Astrocyte (in vitro differentiated cells and primary cell): ENCODE data around the gene ZBTB16. TPM values are rescaled to one million over a fixed set of nuclear protein-coding genes. Genes with fewer than 3 reads are reported as not detected.
A peak's percentile ranks its signal among the peaks of the same experiment; 100 is the strongest.

Experiments
- DNase-seq: peaks from one replicate; pipeline ENCODE4 v3.0.0-alpha.2; 2010; ENCODE audit warnings: low read depth
- FAIRE-seq: peaks from 2 replicates; lab custom pipeline; 2011; peaks lifted over from hg19 to GRCh38; lab: Jason Lieb, UNC
- H2AFZ ChIP-seq: 2 replicates; pipeline ENCODE4 v1.6.0; 2012; ENCODE audit warnings: low read depth, low read length, inconsistent platforms
- H3K27ac ChIP-seq: 2 replicates; pipeline ENCODE4 v1.5.1; 2011; ENCODE audit warnings: low read depth, low read length, inconsistent platforms
- H3K27me3 ChIP-seq: 2 replicates; pipeline ENCODE4 v1.6.0; 2011; ENCODE audit warnings: low read length, inconsistent platforms; ENCODE audit not compliant: insufficient read depth
- H3K36me3 ChIP-seq: 2 replicates; pipeline ENCODE4 v1.5.1; 2011; ENCODE audit warnings: low read length, inconsistent platforms; ENCODE audit not compliant: insufficient read depth
- H3K4me1 ChIP-seq: 2 replicates; pipeline ENCODE4 v1.5.1; 2011; ENCODE audit warnings: low read length, inconsistent platforms; ENCODE audit not compliant: insufficient read depth
- H3K4me2 ChIP-seq: 2 replicates; pipeline ENCODE4 v1.6.0; 2012; ENCODE audit warnings: low read length, inconsistent platforms
- H3K4me3 ChIP-seq: 2 replicates; pipeline ENCODE4 v1.5.1; 2011; ENCODE audit warnings: low read depth, mild to moderate bottlenecking, low read length, inconsistent platforms; ENCODE audit not compliant: insufficient read depth
- H3K79me2 ChIP-seq: 2 replicates; pipeline ENCODE4 v1.6.0; 2012; ENCODE audit warnings: mild to moderate bottlenecking, low read length, inconsistent platforms; ENCODE audit not compliant: insufficient read depth
- H3K9ac ChIP-seq: 2 replicates; pipeline ENCODE4 v1.6.0; 2012; ENCODE audit warnings: mild to moderate bottlenecking, low read length, inconsistent platforms
- H3K9me3 ChIP-seq: 2 replicates; pipeline ENCODE4 v1.5.1; 2012; ENCODE audit warnings: low read depth, mild to moderate bottlenecking, low read length, inconsistent platforms; ENCODE audit not compliant: insufficient read depth
- H4K20me1 ChIP-seq: 2 replicates; pipeline ENCODE4 v1.6.0; 2012; ENCODE audit warnings: low read length, inconsistent platforms; ENCODE audit not compliant: insufficient read depth
- H3K27ac Mint-ChIP-seq: one replicate; pipeline ENCODE4 v1.8.0; 2021; ENCODE audit warnings: mild to moderate bottlenecking, mixed read lengths; ENCODE audit not compliant: unreplicated experiment
- H3K27me3 Mint-ChIP-seq: one replicate; pipeline ENCODE4 v1.8.0; 2021; ENCODE audit warnings: low read depth, mixed read lengths; ENCODE audit not compliant: unreplicated experiment
- H3K36me3 Mint-ChIP-seq: one replicate; pipeline ENCODE4 v1.8.0; 2021; ENCODE audit warnings: low read depth, mixed read lengths; ENCODE audit not compliant: unreplicated experiment
- H3K4me1 Mint-ChIP-seq: one replicate; pipeline ENCODE4 v1.8.0; 2021; ENCODE audit warnings: low read depth, mixed read lengths; ENCODE audit not compliant: unreplicated experiment
- H3K4me3 Mint-ChIP-seq: one replicate; pipeline ENCODE4 v1.8.0; 2021; ENCODE audit warnings: mild to moderate bottlenecking, moderate library complexity, mixed read lengths; ENCODE audit not compliant: unreplicated experiment
- H3K9me3 Mint-ChIP-seq: one replicate; pipeline ENCODE4 v1.8.0; 2021; ENCODE audit warnings: mild to moderate bottlenecking, mixed read lengths; ENCODE audit not compliant: unreplicated experiment
- EZH2 ChIP-seq: IDR thresholded peaks from 2 replicates; pipeline ENCODE4 v1.6.1; 2012; ENCODE audit warnings: mild to moderate bottlenecking, low read length, inconsistent platforms; ENCODE audit not compliant: insufficient read depth
- total RNA-seq: library from RNA; stranded (reverse); gene quantifications from 2 replicates; pipeline ENCODE4 v1.2.1, GENCODE V29; 2021
- TF ChIP-seq, protein P1 (sequence below): IDR thresholded peaks from 2 replicates; pipeline ENCODE4 v1.5.1; 2011; ENCODE audit warnings: low read depth, mild to moderate bottlenecking, inconsistent platforms, low read length, moderate library complexity; ENCODE audit not compliant: insufficient read depth

The ZBTB16 gene
- total RNA-seq, 1 donor from 2014 or later: 0.50 TPM

DNA sequence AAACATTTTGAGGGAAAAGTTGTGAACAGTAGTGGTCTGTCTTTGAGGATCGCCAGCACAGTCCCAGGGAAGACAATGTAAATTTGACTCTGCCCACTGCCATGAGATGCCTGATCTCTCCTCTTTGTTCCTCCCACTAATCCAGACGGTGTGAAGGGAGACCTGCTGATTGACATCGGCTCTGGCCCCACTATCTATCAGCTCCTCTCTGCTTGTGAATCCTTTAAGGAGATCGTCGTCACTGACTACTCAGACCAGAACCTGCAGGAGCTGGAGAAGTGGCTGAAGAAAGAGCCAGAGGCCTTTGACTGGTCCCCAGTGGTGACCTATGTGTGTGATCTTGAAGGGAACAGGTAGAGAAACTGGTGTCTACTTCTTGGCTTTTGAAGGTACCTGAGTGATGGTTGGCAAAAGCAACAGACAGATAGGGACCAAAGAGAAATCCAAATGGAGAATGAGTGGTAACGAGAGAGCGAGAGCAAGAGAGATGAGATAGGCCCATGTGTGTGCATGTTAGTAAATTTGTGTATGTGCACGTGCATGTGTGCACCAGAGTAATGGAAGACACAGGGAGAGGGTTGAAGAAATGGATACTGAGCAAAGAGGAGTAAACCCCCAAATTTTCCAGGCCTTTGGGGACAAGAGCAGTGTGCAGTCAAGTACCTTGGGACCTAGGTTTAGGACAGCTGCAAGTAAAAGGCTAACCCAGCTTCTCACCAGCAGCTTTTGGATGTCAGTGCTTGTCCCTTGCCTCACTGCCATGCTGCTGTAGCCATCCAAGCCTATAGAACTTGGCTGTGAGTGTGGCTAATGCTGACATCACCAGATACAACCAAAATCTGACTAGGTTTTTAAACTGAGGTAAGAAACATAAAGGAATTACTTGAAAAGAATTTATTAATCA lies 238.5 kb downstream of the ZBTB16 start:
- Histone ChIP-seq H3K4me2 (peak overlapping the region; percentile 86), H4K20me1 (peaks cover 11% of the 10 kb centered on the region), H3K36me3 (peaks cover 18% of the 10 kb centered on the region), H3K9me3 (peaks cover 6% of the 10 kb centered on the region), H2AFZ (no peak overlapping the region), H3K9ac (peak overlapping the region; percentile 89), H3K4me3 (peak overlapping the region; percentile 67), H3K79me2 (peaks cover 66% of the 10 kb centered on the region), H3K27ac (peak overlapping the region; percentile 99), H3K4me1 (peaks cover 29% of the 10 kb centered on the region), H3K27me3 (no peaks in the 10 kb centered on the region)
- FAIRE-seq (no peak), DNase-seq (no peak)
- Mint-ChIP-seq H3K9me3 (peaks cover 19% of the 10 kb centered on the region), H3K4me1 (peaks cover 33% of the 10 kb centered on the region), H3K36me3 (peaks cover 48% of the 10 kb centered on the region), H3K27me3 (no peaks in the 10 kb centered on the region), H3K4me3 (peak overlapping the region; percentile 93), H3K27ac (peak overlapping the region; percentile 100)
- no peak for TF ChIP-seq EZH2
- TF ChIP-seq, protein P1, sequence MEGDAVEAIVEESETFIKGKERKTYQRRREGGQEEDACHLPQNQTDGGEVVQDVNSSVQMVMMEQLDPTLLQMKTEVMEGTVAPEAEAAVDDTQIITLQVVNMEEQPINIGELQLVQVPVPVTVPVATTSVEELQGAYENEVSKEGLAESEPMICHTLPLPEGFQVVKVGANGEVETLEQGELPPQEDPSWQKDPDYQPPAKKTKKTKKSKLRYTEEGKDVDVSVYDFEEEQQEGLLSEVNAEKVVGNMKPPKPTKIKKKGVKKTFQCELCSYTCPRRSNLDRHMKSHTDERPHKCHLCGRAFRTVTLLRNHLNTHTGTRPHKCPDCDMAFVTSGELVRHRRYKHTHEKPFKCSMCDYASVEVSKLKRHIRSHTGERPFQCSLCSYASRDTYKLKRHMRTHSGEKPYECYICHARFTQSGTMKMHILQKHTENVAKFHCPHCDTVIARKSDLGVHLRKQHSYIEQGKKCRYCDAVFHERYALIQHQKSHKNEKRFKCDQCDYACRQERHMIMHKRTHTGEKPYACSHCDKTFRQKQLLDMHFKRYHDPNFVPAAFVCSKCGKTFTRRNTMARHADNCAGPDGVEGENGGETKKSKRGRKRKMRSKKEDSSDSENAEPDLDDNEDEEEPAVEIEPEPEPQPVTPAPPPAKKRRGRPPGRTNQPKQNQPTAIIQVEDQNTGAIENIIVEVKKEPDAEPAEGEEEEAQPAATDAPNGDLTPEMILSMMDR: no peak

DNA sequence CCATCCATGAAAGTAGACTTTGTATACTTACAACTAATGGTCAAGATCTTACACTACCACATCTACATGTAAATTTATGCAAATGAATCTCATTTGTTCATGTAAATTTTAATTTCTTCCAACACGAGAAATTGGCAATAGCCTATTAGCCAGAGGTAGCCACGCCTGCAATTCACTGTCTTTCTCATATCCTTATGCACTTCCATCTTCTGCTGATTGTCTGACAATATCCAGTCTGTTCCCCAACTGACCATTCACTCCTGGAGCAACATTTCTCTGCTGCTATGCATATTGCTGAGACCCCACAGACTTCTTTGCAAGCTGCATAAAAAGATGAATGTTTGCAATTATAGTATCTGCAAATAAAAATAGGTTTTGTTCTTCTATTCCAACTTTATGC lies 239.2 kb downstream of the ZBTB16 start:
- H3K36me3 ChIP-seq: peaks cover 18% of the 10 kb centered on the region
- H3K4me1 Mint-ChIP-seq: peaks cover 28% of the 10 kb centered on the region
- H3K4me3 ChIP-seq: peak overlapping the region; percentile 67
- peak overlapping the region; percentile 93 for H3K4me3 Mint-ChIP-seq
- H3K27ac Mint-ChIP-seq: peak overlapping the region; percentile 100
- no peak overlapping the region for H2AFZ ChIP-seq
- peaks cover 19% of the 10 kb centered on the region for H3K9me3 Mint-ChIP-seq
- peaks cover 52% of the 10 kb centered on the region for H3K36me3 Mint-ChIP-seq
- H3K9ac ChIP-seq: peak overlapping the region; percentile 89
- TF ChIP-seq, protein P1: no peak
- no peak for TF ChIP-seq EZH2
- peaks cover 6% of the 10 kb centered on the region for H3K9me3 ChIP-seq
- H3K79me2 ChIP-seq: peaks cover 73% of the 10 kb centered on the region
- FAIRE-seq (no peak), DNase-seq (no peak)
- peak overlapping the region; percentile 86 for H3K4me2 ChIP-seq
- H4K20me1 ChIP-seq: peaks cover 14% of the 10 kb centered on the region
- H3K27me3 Mint-ChIP-seq: no peaks in the 10 kb centered on the region
- H3K27ac ChIP-seq: no peak overlapping the region
- no peaks in the 10 kb centered on the region for H3K27me3 ChIP-seq
- peaks cover 24% of the 10 kb centered on the region for H3K4me1 ChIP-seq

Other genes starting within 250 kb of the ZBTB16 start
- gene USP28, start 184.1 kb upstream of the ZBTB16 start, total RNA-seq: 35.0 and 39.3 TPM in 2 replicates
- gene HTR3B, start 154.9 kb upstream of the ZBTB16 start, total RNA-seq: not detected in 2 replicates
- not detected in 2 replicates for gene HTR3A, start 84.6 kb upstream of the ZBTB16 start, total RNA-seq
- 394 and 527 TPM in 2 replicates for gene NNMT, start 236.7 kb downstream of the ZBTB16 start, total RNA-seq